Measurements from ENCODE around the gene USP12. TPM values are rescaled to one million over a fixed set of nuclear protein-coding genes. Genes with fewer than 3 reads are reported as not detected.

Gene USP12
- polyA plus RNA-seq, 3 donors = 12.8 to 23.4 (median 14.5) TPM

DNA sequence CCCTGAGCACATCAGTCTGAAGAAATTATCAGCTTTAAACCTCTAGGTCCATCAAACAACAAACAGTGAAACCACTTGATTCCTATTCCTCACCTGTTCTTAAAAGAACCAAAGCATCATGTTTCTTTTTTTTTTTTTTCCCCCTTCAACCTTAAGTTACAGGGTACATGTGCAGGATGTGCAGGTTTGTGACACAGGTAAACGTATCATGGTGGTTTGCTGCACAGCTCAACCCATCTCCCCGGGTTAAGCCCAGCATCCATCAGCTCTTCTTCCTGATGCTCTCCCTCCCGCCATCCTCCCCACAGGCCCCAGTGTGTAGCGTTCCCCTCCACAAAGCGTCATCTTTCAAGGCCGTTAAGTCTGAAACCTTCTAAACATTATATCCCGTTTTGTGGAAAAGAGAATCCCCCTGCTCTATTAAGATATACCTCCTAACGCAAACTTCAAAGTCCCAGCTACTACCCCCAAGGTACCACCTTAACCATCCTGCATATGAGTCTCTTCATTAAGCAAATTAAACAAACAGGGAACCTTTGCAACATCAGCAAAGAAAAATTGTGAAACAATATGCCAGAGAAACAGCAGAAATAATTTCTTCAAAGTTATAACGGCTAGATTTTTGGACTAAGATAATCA lies 10.8 kb downstream of the USP12 start:
- Histone ChIP-seq H3K4me2 (replicated peaks; ENCODE audit: extremely low read depth, low read length, poor library complexity, severe bottlenecking) (no peak overlapping the region), H3K4me3 (replicated peaks in 1 of 3; ENCODE audit: low read depth in 2 of 3, low read length in 3 of 3) (no peak overlapping the region), H2AFZ (ENCODE audit: insufficient read depth, low read depth, low read length, poor library complexity, severe bottlenecking) (no peak overlapping the region), H3K9me3 (replicated peaks in 1 of 2; ENCODE audit: control insufficient read depth in 1 of 2, insufficient read depth in 1 of 2, low read length in 2 of 2) (no peaks in the 10 kb centered on the region), H3K9ac (ENCODE audit: insufficient read depth, low read length, poor library complexity, severe bottlenecking) (no peak overlapping the region), H4K20me1 (ENCODE audit: insufficient read depth, low read length) (peaks cover 98% of the 10 kb centered on the region), H3K27me3 (ENCODE audit: control insufficient read depth in 2 of 2, insufficient read depth in 2 of 2, low read length in 2 of 2) (no peaks in the 10 kb centered on the region), H3K27ac (ENCODE audit: low read depth in 1 of 2, low read length in 2 of 2) (no peak overlapping the region), H3K4me1 (ENCODE audit: control insufficient read depth in 1 of 2, insufficient read depth in 2 of 2, low read length in 2 of 2) (no peaks in the 10 kb centered on the region), H3K79me2 (ENCODE audit: insufficient read depth, low read length) (peaks cover 100% of the 10 kb centered on the region), H3K36me3 (replicated peaks in 1 of 2; ENCODE audit: control insufficient read depth in 1 of 2, insufficient read depth in 2 of 2, low read length in 2 of 2) (no peaks in the 10 kb centered on the region)
- Mint-ChIP-seq H3K36me3 (peaks cover 9 to 10% of the 10 kb centered on the region in 2 donors), H3K27ac (no peak overlapping the region), H3K9me3 (peaks cover 0 to 8% (median 2%) of the 10 kb centered on the region in 7 donors), H3K4me3 (no peak overlapping the region), H3K4me1 (peaks cover 23% of the 10 kb centered on the region), H3K27me3 (ENCODE audit: low read depth in 3 of 3) (no peaks in the 10 kb centered on the region)
- TF ChIP-seq, protein P1, sequence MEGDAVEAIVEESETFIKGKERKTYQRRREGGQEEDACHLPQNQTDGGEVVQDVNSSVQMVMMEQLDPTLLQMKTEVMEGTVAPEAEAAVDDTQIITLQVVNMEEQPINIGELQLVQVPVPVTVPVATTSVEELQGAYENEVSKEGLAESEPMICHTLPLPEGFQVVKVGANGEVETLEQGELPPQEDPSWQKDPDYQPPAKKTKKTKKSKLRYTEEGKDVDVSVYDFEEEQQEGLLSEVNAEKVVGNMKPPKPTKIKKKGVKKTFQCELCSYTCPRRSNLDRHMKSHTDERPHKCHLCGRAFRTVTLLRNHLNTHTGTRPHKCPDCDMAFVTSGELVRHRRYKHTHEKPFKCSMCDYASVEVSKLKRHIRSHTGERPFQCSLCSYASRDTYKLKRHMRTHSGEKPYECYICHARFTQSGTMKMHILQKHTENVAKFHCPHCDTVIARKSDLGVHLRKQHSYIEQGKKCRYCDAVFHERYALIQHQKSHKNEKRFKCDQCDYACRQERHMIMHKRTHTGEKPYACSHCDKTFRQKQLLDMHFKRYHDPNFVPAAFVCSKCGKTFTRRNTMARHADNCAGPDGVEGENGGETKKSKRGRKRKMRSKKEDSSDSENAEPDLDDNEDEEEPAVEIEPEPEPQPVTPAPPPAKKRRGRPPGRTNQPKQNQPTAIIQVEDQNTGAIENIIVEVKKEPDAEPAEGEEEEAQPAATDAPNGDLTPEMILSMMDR (IDR thresholded peaks at IDR 0.05) = no peak
- intact Hi-C loops (cut with micrococcal nuclease) = no loop called here
- DNase-seq = no peak
- 97% methylated on average over 8 of the region's 9 CpGs for WGBS (ENCODE audit: insufficient coverage)

DNA sequence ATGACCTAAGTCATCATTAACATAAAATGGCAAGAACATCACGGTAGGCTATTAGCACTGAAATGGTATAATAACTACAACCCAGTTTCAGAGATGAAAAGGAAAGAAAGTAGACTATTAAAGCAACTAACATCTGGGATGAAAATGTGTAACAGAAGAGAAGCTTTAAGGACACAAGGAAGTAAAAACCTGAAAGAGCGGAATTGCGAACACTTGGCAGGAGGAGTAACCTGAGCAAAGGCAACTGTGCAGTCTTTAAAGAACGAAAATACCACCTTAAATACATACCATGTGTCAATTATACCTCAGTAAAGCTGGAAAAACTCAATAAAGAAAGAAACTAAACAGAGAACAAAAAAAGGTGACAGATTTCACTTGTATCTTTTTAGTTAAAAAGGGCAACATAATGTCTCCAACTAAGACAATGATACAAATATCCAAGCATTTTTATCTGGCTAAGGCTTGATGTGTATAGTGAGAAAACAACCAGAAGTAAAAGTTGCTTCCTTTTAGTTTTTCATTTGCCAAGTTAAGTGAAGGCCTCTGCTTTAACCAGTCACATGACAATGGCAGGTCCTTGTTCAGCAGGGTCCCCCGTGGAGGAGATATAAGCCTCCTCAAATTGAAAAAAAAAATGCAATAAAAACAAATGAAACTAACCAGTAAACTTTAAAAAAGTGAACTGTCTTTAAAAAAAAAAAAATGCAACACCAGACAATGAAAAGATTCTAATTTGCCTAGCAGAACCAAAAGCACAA lies 11.6 kb downstream of the USP12 start:
- no peak overlapping the region for H3K9ac ChIP-seq (ENCODE audit: insufficient read depth, low read length, poor library complexity, severe bottlenecking)
- no peaks in the 10 kb centered on the region for H3K27me3 ChIP-seq (ENCODE audit: control insufficient read depth in 2 of 2, insufficient read depth in 2 of 2, low read length in 2 of 2)
- TF ChIP-seq, protein P1 (IDR thresholded peaks at IDR 0.05) = no peak
- no peaks in the 10 kb centered on the region for H3K27me3 Mint-ChIP-seq (ENCODE audit: low read depth in 3 of 3)
- H3K9me3 Mint-ChIP-seq = peaks cover 0 to 8% (median 2%) of the 10 kb centered on the region in 7 donors
- H3K4me2 ChIP-seq (replicated peaks; ENCODE audit: extremely low read depth, low read length, poor library complexity, severe bottlenecking) = no peak overlapping the region
- peaks cover 100% of the 10 kb centered on the region for H3K79me2 ChIP-seq (ENCODE audit: insufficient read depth, low read length)
- peak overlapping the region in 1 of 7 donors; percentile 11 for H3K27ac Mint-ChIP-seq
- intact Hi-C loops (cut with micrococcal nuclease) = no loop called here
- no peak overlapping the region for H3K4me3 Mint-ChIP-seq
- no peak overlapping the region for H3K4me3 ChIP-seq (replicated peaks in 1 of 3; ENCODE audit: low read depth in 2 of 3, low read length in 3 of 3)
- no peak overlapping the region for H2AFZ ChIP-seq (ENCODE audit: insufficient read depth, low read depth, low read length, poor library complexity, severe bottlenecking)
- H3K4me1 ChIP-seq (ENCODE audit: control insufficient read depth in 1 of 2, insufficient read depth in 2 of 2, low read length in 2 of 2) = no peaks in the 10 kb centered on the region
- no peaks in the 10 kb centered on the region for H3K36me3 ChIP-seq (replicated peaks in 1 of 2; ENCODE audit: control insufficient read depth in 1 of 2, insufficient read depth in 2 of 2, low read length in 2 of 2)
- H4K20me1 ChIP-seq (ENCODE audit: insufficient read depth, low read length) = peaks cover 99% of the 10 kb centered on the region
- H3K27ac ChIP-seq (ENCODE audit: low read depth in 1 of 2, low read length in 2 of 2) = no peak overlapping the region
- H3K9me3 ChIP-seq (replicated peaks in 1 of 2; ENCODE audit: control insufficient read depth in 1 of 2, insufficient read depth in 1 of 2, low read length in 2 of 2) = no peaks in the 10 kb centered on the region
- H3K36me3 Mint-ChIP-seq = peaks cover 9 to 10% of the 10 kb centered on the region in 2 donors
- WGBS (ENCODE audit: insufficient coverage) = 90% methylated on average over 2 of the region's 5 CpGs
- H3K4me1 Mint-ChIP-seq = peaks cover 23% of the 10 kb centered on the region
- no peak for DNase-seq

Measured in CD14-positive monocyte (primary cell).